HFF-Myc (cell line): ENCODE results near the gene SEPHS2.

ENCODE experiments used
- DNase-seq: peaks from one replicate; pipeline ENCODE4 v3.0.0-alpha.2; 2011; ENCODE audit warnings: low read depth; ENCODE audit errors: extremely low read depth
- H3K4me3 ChIP-seq: replicated peaks from 2 replicates; pipeline ENCODE4 v1.5.1; 2011; ENCODE audit warnings: low read depth, mild to moderate bottlenecking, control low read depth, low read length
- TF ChIP-seq, protein P1 (sequence below): IDR thresholded peaks from 2 replicates; pipeline ENCODE4 v1.5.1; 2012; ENCODE audit warnings: mild to moderate bottlenecking, low read depth, low read length, control low read depth; ENCODE audit errors: missing control alignments

The SEPHS2 gene

DNA sequence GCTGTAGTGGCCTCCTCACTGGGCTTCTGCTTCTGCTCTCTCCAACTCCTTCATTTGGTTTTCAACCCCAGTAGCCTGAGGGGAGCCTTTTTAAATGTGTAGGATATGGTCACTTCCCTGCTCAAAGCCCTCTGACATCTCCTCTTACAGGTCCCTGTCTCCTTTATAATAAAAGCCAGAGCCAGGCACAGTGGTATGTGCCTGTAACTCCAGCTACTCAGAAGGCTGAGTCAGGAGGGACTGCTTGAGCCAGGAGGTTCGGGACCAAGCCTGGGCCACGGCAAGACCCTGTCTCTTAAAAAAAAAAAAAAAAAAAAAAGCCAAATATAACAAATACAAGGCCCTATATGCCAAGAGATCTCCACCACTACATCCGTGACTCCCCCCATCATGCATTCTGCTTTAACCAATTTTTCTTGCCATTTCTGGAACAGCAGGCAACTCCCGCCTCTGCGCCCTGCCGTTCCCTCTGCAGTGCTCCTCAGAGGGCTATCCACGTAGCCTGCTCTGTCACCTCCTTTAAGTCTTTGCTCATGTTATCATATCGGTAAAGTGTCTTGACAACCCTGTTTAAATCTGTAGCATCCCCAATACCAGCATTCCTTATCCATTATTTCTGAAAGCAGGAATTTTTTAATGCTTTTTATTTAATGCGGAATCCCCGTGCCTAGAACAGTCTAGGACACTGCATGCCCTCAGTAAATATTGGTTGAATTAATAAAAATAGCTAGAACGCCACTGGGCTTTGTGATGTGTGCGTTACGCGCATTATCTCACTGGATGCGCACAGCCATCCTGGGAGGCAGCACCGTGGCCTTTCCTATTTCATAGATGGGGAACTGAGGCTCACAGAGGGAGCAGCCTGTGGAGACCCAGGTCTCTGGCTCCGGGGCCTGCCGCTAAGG, 28.8 kb downstream of the SEPHS2 start:
- peak overlapping the region; percentile 42 for H3K4me3 ChIP-seq
- TF ChIP-seq, protein P1, sequence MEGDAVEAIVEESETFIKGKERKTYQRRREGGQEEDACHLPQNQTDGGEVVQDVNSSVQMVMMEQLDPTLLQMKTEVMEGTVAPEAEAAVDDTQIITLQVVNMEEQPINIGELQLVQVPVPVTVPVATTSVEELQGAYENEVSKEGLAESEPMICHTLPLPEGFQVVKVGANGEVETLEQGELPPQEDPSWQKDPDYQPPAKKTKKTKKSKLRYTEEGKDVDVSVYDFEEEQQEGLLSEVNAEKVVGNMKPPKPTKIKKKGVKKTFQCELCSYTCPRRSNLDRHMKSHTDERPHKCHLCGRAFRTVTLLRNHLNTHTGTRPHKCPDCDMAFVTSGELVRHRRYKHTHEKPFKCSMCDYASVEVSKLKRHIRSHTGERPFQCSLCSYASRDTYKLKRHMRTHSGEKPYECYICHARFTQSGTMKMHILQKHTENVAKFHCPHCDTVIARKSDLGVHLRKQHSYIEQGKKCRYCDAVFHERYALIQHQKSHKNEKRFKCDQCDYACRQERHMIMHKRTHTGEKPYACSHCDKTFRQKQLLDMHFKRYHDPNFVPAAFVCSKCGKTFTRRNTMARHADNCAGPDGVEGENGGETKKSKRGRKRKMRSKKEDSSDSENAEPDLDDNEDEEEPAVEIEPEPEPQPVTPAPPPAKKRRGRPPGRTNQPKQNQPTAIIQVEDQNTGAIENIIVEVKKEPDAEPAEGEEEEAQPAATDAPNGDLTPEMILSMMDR: no peak
- DNase-seq: no peak

DNA sequence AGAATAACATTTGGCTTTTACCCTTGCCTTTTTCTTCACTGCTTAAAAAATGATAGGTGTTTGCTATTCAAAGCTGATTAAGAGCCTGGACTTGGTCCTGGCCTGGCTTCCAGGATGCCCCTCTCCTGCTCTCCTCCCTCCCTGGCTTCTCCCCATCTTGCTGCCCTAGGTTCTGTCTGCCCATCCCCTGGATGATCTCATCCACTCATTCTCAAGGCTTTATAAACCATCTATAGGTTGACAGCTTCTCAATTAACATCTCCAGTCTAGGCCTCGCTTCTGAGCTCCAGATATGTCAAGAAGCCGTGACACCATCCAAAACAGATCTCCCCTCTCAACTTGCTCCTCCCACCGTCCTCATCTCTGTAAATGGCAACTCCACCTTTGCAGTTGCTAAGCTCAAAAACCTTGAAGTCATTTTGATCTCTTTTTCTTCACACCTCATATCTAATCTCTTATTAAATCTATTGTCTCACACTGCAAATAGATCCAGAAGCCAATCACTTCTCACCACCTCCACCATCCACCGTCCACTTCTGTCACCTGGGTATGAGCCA, 29.5 kb downstream of the SEPHS2 start:
- DNase-seq: no peak
- no peak overlapping the region for H3K4me3 ChIP-seq
- TF ChIP-seq, protein P1: no peak

DNA sequence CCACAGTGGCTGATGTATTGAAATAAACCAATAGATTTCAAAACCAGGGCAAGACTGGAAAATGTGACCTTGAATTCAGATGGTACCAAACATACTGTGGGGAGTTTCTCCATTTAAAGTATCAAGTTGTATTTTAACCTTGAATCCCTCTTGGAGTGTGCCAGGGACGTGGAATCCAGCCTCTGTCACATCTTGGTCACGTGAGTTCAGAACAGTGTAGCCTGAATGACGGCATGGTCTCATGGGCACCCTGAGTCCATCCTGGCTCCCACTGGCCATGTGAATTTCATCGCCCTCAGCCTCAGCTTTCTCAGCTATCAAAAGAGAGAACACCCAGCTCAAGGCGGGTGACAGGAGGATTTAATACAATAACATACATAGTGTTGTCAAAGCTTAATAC, 31.5 kb downstream of the SEPHS2 start:
- DNase-seq: no peak

DNA sequence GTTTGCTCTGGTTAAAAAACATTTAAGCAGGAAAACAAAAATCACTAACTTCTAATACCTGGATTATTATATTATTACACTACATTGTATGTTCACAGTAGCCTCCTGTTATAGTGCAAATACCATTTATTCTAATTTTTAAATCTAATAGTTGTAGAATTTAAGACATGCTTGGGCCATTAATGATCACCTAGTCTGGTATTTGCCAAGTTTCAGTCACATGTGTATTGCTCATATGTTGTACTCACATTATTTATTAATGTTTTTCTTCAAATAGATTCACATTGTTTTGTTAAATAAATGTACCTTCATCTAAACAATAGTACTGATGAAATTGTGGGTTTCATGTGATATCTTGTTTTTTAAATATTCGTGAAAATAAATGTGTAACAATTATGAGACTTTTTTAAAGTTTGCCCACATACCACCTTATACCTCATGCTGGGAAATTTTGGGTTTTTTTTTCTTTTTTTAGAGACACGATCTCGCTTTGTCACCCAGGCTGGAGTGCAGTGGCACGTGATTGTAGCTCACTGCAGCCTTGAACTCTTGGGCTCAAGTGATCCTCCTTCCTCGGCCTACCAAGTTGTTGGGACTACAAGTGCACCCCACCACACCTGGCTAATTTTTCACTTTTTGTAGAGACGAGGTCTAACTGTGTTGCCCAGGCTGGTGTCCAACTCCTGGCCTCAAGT, 32.4 kb downstream of the SEPHS2 start:
- TF ChIP-seq, protein P1: no peak
- no peak for DNase-seq
- no peak overlapping the region for H3K4me3 ChIP-seq

More for the DNA sequence above, 31.5 kb downstream of the SEPHS2 start:
- no peak overlapping the region for H3K4me3 ChIP-seq
- TF ChIP-seq, protein P1: no peak

DNA sequence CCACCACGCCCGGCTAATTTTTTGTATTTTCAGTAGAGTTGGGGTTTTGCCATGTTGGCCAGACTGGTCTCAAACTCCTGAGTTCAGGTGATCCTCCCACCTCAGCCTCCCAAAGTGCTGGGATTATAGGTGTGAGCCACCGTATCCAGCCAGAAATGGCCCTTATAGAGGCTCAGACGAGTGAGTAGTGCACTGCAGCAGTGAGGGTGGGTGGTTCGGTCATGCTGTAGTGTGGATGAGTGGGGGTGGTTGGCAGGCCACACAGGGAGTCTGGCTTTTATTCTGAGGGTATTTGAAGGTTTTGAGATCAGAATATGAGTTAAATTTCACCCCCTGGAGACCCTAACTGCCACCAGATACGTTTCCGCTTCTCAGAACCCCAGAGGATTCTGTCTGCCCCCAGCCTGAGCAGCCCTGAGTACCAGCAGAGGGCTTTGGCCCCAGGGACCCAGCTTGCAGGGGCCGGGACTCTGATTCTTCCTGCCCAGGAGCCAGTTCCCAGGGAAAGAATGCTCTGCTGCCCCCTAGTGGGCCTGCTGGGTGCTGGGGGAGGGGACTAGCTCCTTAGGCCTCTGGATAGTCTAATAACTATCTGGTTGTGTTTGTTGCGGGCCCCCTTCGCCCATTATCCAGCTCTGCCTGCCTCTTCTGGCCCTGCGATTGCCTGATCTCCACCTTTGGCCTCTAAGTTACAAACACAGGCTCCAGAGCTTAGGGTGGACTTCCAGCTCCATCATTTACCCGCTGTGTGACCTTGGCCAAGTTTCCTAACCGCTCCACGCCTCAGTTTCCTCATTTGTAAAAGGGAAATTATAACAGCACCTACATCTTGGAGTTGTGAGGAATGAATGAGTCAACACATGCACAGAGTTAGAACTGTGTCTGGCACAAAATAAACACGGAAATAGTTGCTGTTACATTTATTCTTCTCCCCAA, 36.3 kb downstream of the SEPHS2 start:
- peak overlapping the region; percentile 20 for H3K4me3 ChIP-seq
- DNase-seq: no peak
- TF ChIP-seq, protein P1: peak; percentile 97
